ELR (cell line): Measurements from ENCODE around the gene MRGPRX4.
"Not testable (repeated sequence)": the region's sequence is repeated elsewhere in the genome, so short reads cannot be mapped to it uniquely, and the experiment has no call there.

ENCODE experiments used
- DNase-seq: peaks from one replicate; pipeline ENCODE4 v3.0.0-alpha.2; 2015; ENCODE audit warnings: low read depth

The MRGPRX4 gene

DNA sequence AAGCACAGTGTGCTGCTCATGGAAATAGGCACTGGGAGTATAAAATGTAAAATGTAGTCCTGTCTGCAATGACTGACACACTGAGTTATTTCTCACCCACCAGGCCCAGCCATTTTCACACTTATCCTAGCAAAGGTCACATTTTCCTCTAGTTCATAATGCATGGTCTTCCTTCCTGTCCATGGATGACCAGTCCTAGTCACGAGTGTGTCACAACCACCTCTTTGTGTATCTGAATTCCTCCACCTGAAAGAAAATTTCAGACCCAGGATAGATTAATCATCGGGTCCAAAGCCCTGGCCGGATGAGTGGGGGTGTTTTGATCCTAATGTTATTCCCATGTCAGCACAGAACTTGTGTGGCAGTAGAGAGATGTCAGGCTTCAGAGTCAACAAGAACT, at the start of gene MRGPRX4:
Gene MRGPRX4, plus strand, starts transcription at position 172 of the 400 bp plus-strand sequence. CDS start 420 bp downstream, outside the sequence.
- DNase-seq: peak; percentile 79

DNA sequence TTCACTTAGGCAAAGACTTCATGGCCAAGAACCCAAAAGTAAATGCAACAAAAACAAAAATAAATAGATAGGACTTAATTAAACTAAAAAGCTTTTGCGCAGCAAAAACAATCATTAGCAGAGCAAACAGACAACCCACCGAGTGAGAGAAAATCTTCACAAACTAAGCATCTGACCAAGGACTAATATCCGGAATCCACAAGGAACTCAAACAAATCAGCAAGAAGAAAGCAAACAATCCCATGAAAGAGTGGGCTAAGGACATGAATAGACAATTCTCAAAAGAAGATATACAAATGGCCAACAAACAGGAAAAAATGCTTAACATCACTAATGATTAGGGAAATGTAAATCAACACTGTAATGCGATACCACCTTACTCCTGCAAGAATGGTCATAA, 41.5 kb upstream of the MRGPRX4 start:
- DNase-seq: not testable (repeated sequence)

DNA sequence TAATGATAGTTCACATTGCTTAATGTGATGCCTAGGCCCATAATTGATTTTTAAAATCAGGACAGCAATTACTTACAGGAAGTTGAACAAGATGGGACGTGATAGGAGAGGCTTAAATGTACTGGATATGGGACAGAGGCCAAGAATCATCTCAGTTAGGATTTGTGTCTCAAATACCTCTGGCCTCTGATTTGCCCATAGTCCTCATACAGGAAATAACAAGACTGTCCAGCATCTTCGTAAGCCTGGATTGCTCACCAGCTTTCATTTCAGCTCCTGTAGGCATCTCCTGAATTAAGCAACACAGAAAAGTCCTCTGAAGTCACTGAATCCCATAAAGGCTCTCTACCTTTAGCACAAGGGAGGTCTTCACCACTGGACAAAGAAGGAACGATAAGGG, 40.3 kb upstream of the MRGPRX4 start, which contains the start of gene MRGPRX3:
Gene MRGPRX3, plus strand, starts transcription at position 231 of the 400 bp plus-strand sequence. CDS start 4,632 bp downstream, outside the sequence.
- peak; percentile 8 for DNase-seq

DNA sequence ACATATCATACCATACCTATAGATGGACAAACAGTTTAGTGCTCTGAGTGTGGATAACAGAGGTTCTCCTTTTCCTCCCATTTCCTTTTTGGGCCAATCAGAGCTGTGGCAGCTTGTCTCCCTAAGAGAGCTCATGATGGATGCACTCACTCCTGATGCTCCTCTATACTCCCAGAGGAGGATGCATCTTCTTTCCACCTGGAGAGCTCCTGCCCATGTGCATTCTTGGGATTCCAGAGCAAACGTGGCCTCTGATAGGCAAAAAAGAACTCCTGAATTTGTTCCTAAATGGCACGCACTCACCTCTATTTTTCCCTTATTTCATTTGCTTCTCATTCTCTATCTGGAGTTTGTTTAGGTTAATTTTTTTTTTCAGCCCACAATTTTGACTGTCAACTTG, 37.3 kb upstream of the MRGPRX4 start:
- no peak for DNase-seq

DNA sequence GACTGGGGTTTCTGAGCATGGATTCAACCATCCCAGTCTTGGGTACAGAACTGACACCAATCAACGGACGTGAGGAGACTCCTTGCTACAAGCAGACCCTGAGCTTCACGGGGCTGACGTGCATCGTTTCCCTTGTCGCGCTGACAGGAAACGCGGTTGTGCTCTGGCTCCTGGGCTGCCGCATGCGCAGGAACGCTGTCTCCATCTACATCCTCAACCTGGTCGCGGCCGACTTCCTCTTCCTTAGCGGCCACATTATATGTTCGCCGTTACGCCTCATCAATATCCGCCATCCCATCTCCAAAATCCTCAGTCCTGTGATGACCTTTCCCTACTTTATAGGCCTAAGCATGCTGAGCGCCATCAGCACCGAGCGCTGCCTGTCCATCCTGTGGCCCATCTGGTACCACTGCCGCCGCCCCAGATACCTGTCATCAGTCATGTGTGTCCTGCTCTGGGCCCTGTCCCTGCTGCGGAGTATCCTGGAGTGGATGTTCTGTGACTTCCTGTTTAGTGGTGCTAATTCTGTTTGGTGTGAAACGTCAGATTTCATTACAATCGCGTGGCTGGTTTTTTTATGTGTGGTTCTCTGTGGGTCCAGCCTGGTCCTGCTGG, 35.3 kb upstream of the MRGPRX4 start:
- DNase-seq: no peak

DNA sequence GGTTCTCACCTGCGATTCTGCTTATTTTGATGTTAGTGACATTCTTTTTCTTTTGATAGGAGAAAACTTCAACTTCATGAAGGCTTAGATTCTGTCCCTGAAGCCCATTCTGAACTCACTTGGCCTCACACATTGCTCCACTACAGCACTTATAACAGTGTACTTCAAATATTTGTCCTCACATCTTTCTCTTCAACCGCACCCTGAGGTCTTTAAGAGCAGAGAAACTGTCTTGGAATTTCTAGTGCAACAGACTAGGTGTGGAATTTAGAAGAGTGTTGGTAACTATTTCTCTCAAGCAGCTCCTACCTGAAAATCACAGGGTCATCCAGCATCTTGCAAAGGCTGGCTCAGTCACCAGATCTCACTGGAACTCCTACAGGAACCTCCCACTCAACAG, 32.5 kb upstream of the MRGPRX4 start:
- no peak for DNase-seq

DNA sequence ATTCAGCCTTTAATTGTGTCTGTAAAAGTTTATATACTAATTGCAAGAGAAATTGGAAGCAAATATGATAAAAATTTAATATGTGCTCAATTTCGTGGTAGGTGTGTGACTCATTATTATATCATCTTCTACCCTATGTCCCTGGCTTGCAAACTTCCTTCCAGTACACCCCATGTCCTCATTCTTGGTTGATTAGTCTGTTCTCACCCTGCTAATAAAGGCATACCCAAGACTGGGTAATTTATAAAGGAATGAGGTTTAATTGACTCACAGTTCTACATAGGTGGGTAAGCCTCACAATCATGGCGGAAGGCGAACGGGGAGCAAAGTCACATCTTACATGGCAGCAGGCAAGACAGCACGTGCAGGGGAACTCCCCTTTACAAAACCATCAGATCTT, 28.4 kb upstream of the MRGPRX4 start:
- peak; percentile 60 for DNase-seq

DNA sequence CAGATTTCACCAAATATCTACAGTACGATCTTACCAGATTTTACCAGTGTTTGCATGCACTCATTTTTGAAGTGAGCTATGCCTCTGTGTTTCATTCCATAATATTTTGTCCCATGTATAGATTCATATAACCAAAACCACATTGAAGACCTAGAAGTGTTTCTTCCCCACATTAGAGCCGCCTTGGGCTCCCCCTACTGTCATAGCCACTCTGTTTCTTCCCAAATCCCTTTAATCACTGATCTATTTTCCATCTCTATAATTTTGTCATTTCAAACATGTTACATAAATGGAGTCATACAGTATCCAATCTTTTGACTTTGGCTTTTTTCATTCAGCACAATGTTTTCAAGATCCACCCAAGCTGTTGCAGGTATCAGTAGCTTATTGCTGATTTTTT, 27.6 kb upstream of the MRGPRX4 start:
- DNase-seq: peak; percentile 17

DNA sequence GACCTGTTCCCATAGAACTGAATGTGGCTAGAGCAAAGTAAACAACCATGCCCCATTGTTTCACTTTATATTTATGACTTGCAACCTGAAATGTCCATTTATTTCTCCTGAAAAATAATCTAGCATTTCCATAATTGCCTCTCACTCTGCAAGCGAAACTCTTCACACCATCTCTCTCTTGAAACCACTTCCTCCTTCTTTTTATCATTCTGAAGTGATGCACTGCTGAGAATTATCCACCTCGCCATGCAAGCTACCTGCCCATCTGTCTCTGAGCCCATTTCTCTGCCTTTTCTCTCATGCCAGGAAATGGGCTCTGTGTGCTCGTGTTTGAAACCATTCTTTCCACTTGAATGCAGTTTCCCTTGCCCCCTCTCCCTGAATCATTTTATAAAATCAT, 26.8 kb upstream of the MRGPRX4 start:
- DNase-seq: no peak

DNA sequence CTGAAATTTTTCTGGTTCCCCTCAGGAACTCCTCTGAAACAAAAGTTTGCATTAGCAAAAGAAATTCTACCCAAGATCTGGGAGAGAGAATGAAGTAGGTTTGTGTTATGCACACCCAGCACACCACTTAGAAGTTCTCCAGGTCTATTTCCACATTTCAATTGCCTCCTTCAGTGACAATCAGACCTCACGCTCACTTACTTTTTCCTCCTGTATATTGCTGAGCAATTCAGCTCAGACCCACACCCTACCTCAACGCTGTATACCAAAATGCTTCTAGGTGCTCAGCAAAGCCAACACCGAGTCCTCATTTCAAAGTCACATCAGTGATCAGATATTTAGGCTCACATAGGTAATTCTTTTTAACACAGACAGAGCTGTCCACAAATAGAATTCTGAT, 21.1 kb upstream of the MRGPRX4 start:
- no peak for DNase-seq

DNA sequence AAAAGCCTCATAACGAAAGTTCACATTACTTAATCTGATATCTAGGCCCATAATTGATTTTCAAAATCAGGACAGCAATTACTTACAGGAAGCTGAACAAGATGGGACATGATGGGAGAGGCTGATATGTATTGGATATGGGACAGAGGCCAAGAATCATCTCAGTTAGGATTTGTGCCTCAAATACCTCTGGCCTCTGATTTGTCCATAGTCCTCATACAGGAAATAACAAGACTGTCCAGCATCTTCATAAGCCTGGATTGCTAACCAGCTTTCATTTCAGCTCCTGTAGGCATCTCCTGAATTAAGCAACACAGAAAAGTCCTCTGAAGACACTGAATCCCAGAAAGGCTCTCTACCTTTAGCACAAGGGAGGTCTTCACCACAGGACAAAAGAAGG, 4.3 kb upstream of the MRGPRX4 start:
- no peak for DNase-seq

DNA sequence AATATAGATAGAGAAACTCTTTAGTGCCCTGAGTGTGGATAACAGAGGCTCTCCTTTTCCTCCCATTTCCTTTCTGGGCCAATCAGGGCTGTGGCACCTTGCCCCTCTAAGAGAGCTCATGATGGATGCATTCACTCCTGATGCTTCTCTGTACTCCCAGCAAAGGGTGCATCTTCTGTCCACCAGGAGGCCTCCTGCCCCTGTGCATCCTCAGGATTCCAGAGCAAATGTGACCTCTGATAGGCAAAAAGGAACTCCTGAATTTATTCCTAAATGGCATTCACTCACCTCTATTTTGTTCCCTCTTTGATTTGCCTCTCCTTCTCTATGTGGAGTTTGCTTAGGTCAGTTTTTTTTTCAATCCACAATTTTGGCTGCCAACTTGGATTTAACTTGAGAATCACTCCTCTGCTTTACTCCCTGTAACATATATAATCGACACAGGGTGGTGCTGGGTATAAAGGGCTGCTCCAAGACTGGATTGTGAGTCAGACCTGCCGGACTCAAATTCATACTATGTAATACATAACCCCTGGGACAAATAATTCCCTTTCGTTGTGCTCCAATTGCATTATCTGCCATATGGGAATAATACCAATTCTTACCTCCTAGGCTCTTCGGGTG, 1.1 kb upstream of the MRGPRX4 start:
- DNase-seq: peak; percentile 67

DNA sequence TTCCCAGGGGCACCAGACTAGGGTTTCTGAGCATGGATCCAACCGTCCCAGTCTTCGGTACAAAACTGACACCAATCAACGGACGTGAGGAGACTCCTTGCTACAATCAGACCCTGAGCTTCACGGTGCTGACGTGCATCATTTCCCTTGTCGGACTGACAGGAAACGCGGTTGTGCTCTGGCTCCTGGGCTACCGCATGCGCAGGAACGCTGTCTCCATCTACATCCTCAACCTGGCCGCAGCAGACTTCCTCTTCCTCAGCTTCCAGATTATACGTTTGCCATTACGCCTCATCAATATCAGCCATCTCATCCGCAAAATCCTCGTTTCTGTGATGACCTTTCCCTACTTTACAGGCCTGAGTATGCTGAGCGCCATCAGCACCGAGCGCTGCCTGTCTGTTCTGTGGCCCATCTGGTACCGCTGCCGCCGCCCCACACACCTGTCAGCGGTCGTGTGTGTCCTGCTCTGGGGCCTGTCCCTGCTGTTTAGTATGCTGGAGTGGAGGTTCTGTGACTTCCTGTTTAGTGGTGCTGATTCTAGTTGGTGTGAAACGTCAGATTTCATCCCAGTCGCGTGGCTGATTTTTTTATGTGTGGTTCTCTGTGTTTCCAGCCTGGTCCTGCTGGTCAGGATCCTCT, 709 bp downstream of the MRGPRX4 start:
- no peak for DNase-seq

DNA sequence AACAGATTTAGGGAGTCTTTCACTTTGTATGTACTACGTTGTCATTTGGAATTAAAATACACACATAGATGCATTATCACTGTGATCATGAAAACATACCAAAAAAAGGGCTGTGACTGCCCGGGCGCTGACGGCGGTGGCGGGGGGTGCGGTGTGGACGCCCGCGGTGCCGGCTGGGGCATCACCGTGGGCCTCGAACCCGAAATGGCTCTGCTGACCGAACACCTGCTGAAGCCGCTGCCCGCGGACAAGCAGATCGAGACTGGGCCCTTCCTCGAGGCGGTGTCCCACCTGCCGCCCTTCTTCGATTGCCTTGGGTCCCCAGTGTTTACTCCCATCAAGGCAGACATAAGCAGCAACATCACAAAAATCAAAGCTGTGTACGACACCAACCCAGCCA, 16.2 kb downstream of the MRGPRX4 start:
- no peak for DNase-seq

DNA sequence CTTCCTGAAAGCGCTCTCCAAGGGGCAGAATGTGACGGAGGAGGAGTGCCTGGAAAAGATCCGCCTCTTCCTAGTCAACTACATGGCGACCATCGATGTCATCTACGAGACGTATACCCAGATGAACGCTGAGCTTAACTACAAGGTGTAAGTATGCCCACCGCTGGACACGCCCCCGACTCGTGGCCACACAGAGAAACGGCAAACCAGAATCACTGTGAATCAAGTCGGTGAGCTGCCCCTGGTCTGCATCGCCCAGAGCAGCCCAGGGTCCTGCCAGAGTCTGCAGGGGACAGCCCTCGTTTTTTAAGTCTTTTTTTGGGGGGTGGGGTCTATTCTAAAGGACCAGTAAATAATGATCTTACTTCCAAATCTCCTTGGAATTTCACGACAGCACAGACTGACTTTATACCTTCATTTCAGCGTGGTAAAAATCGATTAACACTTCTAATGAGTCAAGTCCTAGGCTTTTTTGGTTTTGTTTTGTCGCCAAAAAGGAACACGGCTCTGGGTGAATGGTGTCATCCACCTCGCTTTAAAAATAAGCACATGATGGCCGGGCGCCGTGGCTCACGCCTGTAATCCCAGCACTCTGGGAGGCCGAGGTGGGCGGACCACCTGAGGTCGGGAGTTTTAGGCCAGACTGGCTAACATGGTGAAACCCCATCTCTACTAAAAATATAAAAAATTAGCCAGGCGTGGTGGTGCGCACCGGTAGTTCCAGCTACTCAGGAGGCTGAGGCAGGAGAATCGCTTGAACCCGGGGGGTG, 17.0 kb downstream of the MRGPRX4 start:
- DNase-seq: not testable (repeated sequence)

DNA sequence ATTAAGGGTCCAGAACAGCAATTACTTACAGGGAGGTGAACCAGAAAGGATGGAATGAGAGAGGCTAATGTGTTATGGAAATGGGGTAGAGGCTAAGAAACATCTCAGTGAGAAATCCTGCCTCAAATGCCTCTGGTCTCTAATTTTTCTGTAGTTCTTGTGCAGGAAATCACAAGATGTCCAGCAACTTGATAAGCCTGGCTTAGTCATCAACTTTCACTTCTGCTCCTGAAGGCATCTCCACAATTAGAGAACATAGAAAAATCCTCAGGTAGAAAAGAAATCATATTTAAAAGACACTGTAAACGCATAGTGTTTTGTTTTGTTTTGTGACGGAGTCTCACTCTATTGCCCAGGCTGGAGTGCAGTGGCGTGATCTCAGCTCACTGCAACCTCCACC, 18.7 kb downstream of the MRGPRX4 start:
- DNase-seq: no peak

DNA sequence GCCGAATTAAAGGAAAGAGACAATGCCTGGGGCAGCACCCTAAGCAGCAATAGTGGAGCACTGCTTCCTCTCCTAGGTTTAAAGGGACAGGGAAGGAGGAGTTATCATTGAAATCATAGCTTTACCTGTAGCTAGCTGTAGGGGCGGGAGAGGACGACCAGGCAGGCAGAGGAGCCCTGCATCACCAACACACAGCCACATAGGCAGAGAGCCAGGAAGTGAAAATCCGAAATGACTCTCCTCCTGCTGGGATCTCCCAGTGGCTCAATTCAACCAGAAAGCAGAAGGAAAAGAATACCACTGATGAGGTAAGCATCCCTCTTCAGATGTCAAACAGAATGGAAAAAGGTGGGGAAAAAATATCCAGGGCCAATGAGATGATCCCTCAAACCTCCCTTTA, 20.4 kb downstream of the MRGPRX4 start:
- no peak for DNase-seq

DNA sequence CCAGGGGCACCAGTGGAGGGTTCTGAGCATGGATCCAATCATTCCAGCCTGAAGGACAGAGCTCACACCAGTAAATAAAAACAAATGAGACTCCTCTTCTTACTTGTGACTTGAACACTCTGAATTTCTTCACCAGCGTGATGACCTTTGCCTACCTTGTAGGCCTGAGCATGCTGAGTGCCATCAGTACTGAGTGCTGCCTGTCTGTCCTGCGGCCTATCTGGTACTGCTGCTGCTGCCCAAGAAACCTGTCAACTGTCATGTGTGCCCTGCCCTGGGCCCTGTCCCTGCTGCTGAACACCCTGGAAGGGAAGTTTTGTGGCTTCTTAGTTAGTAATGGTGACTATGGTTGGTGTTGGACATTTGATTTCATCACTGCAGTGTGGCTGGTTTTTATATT, 23.9 kb downstream of the MRGPRX4 start:
- no peak for DNase-seq

DNA sequence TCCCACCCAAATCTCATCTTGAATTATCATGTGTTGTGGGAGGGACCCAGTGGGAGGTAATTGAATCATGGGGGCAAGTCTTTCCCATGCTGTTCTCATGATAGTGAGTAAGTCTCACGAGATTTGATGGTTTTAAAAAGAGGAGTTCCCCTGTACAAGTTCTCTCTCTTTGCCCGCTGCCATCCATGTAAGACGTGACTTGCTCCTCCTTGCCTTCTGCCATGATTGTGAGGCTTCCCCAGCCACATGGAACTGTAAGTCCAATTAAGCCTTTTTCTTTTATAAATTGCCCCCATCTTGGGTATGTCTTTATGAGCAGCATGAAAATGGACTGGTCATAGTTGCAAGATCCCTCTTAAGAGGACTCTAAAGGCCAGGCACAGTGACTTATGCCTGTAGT, 25.1 kb downstream of the MRGPRX4 start:
- not testable (repeated sequence) for DNase-seq

DNA sequence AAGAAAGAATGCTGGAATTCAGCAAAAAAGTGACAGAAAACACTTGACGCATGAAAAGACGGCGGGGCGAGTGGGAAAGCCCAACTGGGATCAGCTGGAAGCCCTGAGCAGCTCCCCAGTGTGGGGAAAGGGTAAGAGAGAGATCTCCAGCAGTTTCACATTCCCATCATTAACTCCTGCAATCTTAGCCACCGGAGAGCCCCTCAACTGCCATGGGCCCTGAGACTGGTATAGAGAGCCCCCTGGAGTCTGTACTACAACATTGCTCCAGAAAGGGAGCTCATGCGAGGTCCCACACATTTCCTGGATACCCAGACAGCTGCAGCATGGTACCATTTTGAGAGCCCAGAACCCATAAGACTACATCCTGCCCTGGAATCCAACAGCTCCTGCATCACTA, 31.1 kb downstream of the MRGPRX4 start:
- peak; percentile 64 for DNase-seq

DNA sequence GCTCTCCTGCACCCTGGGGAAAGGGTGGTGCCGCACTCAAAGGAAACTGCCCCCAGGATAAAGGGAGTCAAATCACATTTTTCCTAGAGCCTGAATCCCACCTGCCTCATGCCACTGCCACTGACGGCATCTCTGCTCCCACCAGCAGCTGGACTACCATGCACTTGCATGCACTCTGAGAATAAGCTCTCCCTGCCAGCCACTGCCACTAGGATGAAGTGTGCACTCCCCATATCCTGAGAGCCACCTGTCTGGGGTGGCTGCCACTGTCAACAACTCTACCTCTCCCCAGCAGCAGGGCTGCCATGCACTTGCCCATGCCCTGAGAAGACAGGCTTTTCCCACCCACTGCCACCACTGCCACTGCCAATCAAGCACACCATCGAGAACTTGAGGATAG, 31.6 kb downstream of the MRGPRX4 start:
- no peak for DNase-seq

DNA sequence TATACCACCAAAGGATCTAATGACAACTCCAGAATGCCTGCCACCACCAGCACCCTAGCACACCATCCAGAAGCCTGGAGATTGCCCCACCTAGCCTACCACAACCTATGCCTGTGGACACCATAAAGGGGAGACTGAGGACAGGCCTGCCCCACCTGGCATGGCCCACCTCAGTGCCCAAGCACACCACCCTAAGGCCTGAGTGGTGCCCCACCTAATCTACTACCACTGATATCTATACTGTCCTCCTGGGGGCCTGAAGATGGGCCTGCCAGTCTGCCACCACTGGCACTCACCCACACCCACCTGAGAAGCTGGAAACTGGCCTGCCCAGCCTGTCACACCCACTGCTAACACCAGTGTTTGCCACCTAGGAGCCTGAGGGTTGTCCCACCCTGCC, 32.1 kb downstream of the MRGPRX4 start:
- DNase-seq: no peak

DNA sequence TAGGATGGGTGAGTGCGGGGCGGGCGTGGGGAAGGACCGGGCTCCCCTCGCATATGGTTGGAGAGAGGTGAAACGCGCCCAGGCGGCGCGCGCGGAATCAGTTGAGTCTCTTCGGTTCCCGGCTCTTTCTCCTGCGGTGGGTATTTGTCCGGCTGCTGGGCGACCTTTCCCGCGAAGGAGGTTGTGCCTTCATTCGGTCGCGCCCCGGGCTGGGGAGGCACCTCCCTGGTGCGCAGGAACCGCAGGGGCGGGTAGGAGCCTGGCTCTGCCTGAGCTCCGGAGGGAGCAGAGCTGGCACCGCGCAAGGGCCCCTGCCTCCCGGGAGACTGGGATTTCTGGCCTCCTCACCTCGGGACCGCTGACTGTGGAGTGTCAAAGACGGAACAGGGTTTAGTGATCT, 36.4 kb downstream of the MRGPRX4 start:
- no peak for DNase-seq
